ENCODE results near the gene QRSL1.
"Not testable (repeated sequence)": the region's sequence is repeated elsewhere in the genome, so short reads cannot be mapped to it uniquely, and the experiment has no call there.

The QRSL1 gene

DNA sequence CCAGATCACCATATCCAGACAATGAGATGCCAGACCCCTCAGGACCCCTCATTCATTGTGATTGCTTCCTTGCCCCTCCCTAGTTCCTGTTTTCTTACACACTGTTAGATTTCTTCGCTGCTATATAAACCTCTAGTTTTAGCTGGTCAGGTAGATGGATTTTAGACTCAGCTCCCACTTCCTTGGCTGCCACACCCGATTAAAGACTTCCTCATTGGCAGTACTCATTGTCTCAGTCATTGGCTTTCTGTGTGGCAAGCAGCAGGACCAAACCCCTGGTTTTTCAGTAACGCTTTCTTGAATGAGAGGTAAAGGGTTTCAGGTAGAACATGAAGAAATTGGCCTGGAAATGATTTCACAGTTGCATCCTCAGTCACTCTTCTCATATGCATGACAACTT lies 47.9 kb downstream of the QRSL1 start:
- DNase-seq: no peak

DNA sequence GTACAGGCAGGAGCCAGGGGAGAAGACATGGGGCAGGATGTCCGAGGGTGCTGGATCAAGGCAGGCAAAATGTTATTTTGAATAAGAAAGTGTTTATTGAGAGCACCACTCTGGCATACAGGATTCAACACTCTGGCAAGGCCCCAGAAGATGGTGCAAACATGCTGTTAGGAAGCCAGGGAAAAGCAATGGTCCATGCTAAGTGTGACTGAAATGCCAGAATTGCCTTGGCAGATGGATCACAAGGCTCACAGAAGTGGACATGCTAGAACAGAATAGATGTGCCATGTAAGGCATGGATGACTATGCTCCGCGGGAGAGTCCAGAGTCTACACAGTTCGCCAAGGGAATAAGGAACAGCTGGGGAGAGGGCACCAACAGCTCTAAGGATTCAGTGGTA lies 54.6 kb downstream of the QRSL1 start:
- no peak for DNase-seq

DNA sequence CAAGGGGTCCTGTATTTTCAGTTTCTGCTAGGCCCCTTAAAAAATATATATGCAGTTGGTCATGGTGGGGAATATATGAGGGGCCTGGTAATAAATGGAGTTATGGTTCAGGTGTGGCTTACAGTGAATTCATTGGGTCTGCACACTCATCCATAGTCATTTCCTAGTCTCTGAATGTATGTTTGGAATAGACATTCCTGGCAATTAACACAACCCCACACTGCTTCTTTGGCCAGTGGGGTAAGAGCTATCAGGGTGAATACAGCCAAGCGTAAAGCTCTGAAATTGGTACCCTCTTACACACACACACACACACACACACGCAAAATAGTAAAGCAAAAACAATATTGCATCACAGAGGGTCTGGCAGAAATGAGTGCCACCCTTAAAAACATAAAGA lies 56.5 kb downstream of the QRSL1 start:
- no peak for DNase-seq

DNA sequence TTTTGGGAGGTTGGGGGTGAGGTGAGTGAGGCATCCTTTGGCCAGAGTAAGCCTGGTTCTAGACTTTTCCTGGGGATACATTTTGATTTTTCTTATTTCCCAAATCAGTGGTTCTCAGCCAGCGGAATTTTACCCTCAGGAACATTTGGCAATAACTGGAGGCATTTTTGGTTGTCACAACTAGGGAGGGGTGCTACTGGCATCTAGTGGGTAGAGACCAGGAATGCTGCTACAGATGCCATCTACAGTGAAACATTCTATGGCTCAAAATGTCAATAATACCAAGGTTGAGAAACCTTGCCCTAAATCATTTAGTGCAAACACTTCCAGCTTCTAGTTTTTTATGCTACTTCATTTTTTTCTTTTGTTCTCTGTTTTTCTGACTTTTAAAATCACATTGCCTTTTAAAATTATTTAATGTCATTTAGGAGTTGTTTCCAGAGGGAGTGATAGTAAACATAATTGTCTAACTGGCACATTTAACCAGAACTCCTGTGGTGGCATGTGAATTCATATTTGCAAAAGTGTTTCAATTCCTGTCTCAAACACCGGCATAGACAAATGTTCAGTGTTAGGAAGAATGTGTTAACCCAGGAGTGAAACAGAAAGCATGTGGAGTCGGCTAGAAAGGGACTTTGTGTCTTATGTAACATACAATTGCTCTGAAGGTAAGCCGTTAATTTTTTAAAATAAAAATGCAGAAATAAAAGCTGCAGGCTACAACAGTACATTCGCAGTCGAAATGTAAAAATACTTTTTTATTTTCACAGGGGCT lies 59.0 kb downstream of the QRSL1 start:
- no peak for DNase-seq

DNA sequence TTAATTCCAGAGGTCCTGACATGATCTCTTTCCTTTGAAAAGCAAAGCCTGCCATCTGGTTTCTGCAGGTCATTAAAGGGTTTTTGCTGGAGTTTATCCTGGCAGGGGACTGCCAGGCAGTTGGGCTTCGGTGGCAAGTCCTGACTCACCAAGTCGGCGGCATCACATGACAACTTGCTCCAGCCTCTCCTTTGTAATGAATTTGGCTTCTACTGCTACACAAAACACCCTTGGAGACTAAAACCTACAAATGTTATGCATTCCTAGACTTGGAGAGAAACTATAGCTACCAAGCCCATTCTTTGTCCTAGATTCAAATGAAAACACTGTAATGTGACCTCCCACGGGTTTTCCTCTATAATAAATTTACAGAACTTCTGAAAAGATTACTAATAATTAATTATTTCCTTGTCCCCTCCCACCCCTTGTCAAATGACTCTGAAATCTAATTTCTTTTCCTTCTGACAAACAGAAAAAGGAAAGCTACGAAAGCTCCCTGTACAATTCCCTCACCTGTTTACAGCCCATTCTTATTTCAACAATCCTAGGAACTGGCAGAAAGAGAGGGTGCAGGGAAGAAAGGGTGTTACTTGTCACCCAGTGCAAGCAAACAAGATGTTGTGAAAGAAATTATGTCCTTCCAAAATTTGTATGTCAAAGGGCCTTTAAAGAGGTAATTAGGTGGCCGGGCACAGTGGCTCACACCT lies 62.9 kb downstream of the QRSL1 start:
- DNase-seq: peak in 30 of 56 donors; percentile 1 to 50 (median 12)

DNA sequence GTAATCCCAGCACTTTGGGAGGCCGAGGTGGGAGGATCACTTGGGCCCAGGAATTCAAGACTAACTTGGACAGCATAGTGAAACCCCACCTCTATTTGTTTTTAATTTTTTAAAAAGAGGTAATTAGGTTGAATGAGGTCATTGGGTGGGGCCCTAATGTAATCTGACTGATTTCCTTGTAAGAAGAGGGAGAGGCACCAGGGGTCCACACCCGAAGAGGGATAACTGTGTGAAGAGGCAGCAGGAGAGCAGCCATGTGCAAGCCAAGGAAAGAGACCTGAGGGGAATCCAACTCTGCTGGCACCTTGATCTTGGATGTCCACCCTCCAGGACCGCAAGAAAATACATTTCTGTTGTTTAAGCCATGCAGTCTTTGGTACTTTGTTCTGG lies 63.4 kb downstream of the QRSL1 start:
- no peak for DNase-seq

DNA sequence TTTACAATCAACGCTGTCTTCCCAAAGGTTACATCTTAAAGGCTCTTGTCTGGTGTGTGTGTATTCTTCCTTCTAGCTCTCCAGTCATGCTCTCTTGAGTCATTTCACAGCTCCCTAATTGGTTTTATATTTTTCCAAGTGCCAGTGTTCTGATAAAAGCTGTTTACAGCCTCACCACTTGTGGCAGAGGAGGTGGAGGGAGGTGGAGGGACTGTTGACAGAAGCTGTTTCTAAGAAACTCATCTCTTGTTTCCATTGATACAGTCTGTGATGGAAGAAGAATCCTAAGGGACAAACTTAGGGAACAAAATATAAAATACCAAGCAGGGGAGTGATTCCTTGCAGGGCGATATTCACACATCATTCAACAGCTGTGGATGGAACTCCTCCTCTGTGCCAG lies 64.0 kb downstream of the QRSL1 start:
- DNase-seq: peak in 4 of 56 donors; percentile 2 to 24 (median 7)

DNA sequence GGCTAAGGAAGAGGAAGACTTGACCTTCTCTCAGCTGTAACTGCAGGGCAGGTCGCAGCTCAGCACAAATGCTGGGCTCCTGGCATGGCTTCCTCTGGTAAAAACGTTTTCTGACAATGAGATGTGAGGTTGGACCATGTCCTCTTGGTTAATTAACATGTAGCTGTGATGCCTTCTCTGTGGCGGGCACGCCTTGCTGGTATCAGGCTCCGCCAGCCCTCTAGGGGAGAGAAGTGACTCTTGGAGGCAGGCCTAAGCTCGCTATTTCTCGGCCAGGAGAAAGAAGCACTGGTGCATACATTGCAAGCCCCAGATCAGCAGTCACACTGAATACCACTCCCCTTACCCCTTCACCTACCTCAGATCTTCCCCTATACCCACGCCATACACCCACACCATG lies 65.0 kb downstream of the QRSL1 start:
- DNase-seq: no peak

DNA sequence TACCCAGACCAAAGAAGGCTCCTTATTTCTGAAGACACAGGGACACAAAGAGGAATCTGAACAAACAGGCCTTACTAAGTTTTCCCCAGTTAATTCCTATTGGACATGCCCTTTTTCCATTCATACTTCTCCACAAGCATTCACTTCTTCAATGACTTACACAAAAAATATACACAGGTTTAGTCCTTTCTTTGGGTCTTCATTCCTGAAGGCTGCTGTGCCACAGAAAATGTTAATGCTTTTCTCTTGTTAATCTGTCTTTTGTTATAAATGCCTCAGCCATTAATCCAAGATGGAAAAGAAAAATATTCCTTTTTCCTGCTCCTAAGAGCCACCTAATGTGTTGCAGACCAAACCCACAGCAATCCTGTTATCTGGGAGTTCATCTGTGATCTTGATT lies 71.2 kb downstream of the QRSL1 start:
- DNase-seq: no peak

DNA sequence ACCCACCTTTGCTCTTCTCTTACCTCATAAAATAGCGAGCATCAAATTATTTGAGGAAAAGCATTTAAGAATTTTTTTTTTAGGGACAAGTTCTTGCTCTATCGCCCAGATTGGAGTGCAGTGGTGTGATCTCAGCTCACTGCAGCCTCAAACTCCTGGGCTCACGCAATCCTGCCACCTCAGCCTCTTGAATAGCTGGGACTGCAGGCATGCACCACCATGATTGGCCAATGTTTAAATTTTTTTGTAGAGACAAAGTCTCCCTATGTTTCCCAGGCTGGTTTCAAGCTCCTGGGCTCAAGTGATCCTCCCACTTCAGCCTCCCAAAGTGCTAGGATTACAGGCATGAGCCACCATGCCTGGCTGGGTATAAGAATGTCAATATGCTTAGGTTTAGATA lies 71.8 kb downstream of the QRSL1 start:
- not testable (repeated sequence) for DNase-seq

DNA sequence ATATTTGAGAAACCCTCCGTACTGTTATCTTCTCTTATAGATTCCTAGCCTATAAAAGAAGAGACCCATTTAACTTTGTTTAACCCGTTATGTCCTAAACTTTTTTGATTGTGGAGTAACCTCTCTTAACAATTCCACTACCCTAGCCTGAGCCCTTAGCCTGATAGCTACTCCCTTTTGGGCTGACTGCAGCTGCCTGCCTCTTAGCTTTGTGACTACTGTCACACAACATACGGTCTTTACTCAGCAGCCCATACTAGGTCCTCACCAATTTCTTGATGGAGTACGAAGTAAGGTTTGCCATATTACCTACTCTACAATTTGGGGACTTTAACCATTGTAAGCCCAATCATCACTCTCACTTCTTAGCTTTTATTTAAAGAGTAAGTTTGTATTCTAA lies 72.7 kb downstream of the QRSL1 start:
- DNase-seq: no peak

DNA sequence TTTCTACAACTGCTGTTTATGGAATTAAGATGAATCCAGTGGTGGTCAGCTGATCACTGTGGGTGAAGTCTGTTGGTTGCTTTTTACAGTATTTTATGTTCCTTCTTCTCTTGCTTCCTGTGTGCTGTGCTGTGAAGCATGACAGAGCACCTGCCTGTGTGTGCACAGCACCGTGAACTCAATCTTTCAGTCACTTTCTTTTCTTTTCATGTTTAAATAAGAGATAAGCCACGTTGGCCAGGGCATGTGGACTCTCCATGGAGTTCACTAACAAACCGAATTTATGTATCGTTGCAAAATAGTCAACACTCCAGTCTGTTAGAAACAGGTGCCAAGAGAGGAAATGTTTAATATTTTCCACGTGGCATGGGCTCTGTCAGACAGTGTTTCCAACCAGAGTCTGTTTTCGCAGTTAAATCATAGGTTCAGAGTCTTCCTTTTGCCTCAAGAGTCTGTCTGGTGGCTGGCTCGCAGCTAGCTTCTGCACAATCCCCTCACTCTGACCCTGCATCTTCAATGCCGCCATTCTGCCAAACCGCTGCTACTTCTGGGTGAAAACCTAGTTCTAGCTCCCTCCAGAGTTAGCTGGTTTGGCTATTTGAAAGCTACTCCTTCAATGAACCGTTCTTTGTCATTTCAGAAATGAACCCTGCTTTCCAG lies 73.2 kb downstream of the QRSL1 start:
- DNase-seq: no peak

DNA sequence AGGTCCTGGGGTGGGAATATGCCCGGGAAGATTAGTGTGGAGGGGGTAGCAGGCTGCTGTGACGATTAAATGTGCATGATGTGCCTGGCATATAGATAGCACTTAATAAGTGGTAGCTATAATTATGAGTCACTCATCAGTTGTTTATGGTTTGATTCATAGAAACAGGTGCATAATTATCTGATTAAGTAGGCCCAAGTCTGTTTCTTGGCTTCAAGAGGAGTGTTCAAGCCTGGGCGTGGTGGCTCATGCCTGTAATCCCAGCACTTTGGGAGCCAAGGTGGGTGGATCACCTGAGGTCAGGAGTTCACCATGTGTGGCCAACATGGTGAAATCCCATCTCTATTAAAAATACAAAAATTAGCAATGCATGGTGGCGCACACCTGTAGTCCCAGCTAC lies 74.9 kb downstream of the QRSL1 start:
- no peak for DNase-seq

DNA sequence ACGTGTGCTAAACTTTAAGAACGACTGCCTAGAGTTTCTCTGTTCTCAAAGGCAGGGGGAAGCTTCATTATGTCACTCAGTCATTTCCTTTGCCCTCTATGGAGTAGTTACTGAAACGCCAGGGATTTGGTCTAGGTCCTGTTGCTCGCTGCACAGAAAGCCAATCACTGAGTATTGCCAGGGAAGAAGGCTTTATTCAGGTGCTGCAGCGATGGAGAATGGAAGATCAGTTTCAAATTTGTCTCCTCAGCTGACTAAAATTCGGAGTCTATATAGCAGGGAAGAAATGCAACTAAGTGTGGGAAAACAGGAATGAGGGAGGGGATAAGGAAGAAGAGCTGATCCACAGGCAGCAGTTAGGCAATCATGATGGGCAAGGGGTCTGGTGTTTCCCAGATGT lies 75.8 kb downstream of the QRSL1 start:
- DNase-seq: no peak

DNA sequence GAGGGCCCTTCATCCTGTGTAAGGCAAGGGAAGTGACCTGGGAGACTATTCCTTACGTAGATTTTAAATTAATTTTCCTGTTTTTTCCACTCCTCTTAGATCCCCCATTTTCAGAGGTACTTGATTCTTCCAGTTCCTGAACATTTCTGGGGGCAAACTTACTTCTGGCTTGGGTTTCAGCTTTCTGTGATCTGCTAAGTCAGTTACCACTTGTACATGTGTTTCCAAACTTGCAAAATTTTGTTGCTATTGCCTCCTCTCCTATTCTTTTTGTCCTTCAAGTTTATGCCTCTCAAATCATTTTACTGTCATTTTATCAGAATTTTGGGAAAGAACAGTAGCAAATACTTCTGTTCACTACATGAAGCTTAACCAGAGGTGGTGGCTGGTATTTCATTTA lies 81.2 kb downstream of the QRSL1 start:
- DNase-seq: no peak

DNA sequence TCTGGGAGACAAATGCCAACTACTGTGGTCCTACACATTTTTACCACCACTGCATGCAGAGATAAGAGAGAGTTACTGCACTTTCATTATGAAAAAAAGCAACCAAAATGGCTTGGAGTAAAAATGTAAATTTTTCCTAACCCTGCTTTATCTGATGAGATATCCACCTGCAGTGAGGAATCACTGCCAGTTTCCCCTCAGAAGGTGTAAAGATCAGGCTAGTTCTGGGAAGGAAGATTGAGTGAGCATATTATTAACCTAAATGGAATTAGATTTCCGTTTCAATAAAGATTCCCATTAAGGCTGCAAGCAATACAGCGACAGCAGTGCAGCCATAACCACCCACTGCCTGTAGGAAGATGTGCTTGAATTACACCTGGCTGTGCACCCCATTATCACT lies 84.9 kb downstream of the QRSL1 start:
- no peak for DNase-seq

DNA sequence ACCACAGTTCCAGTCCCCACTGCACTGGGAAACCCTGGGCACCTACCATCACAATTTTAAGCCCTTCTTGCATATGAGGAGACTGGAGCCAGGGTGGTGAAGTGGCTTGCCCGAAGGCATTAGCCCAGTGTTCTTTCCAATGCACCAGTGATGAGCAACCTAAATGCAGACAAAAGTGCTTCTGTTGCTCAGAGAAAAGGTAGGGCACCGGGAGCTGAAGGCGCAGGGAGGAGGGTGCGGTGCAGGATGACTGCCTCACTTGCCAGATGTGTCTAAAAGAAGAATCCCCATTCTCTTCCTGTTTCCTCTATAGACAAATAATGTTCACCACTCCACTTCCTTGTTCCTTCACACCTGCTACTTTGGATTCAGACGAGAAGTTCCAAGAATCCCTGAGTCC lies 86.5 kb downstream of the QRSL1 start:
- DNase-seq: no peak

DNA sequence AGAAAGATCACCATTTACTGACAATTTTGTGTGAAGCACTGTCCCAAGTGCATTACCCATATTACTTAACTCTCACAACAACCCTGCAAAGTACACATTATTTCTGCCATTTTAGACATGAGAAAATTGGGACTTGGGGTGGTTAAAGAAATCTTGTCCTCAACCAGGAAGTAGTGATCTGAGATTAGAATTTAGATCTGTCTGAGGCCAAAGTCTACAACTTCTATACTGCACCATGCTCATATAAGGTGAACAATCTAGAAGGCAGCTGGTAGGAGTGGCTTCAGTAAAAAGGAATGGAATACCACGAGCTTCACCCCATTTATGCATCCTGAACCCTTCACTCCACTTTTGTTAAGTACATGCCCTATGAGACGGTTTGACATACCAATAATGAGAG lies 87.6 kb downstream of the QRSL1 start:
- no peak for DNase-seq
